GM21447 (cell line): ENCODE results near the gene LIMK2.

Experiments used
- ATAC-seq: cut with Tn5 transposase; IDR thresholded peaks from one replicate; pipeline ENCODE4 v1.9.1; 2021; ENCODE audit not compliant: unreplicated experiment

LIMK2 gene

DNA sequence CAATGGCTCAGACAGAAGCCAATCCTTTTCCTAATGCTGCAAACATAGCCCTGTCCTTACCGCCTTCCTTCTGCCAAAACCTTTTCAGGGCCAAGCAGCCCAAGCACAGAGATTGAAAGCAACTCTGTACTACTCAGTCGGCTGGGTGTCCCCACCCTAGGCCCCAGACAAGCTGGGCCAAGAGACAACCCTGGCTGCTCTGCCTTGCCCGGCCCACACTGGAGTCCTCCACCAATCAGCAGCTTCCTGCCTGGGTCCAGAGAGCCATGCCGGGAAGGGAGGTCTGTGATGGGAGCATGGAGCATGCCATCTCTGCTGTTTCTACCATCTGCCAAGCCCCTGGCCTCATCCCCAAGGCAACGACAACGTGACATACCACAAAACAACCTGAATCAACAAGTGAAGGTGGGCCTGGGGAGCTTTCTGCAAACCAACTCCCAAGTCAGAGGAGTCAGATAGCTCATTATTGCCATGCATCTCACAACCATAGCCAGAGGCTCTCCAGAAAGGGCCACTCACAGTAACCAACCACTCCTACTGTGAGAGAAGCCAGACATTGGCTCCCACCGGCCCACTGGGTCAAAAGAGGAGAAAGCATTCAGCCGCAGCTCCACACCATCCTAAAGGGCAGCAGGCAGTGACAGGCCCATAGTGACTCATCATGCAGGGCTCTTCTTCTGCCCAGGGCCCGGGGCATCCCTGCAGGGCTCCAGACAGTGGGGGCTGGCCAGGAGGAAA is 115.9 kb downstream of the LIMK2 start:
- ATAC-seq: no peak

GRCh38 chr22:31328544-31328960 is 116.5 kb downstream of the LIMK2 start:
- no peak for ATAC-seq

GRCh38 chr22:31329029-31329428 is 116.9 kb downstream of the LIMK2 start:
- no peak for ATAC-seq
